Thoracic aorta (tissue), 2 donors: ENCODE measurements around the gene MNAT1. TPM values are rescaled to one million over a fixed set of nuclear protein-coding genes. Genes with fewer than 3 reads are reported as not detected.

ENCODE experiments used
- ATAC-seq: fragments of 150-250 bp; one replicate; pipeline ENCODE4 v1.8.0; 2017; ENCODE audit warnings: low read depth; ENCODE audit not compliant: insufficient number of reproducible peaks, low FRiP score
- DNase-seq: peaks from one replicate; pipeline ENCODE4 v3.0.0-alpha.2; 2020; ENCODE audit warnings: low spot score
- H3K27ac ChIP-seq, 2 donors: fragments of 200-600 bp; sonication (generic); 1 replicate in 1 of 2; 2 replicates in 1 of 2; pipeline ENCODE4 v1.5.1; 2016; ENCODE audit warnings: mild to moderate bottlenecking in 2 of 2, moderate library complexity in 2 of 2
- H3K27me3 ChIP-seq: fragments of 200-600 bp; sonication (generic); replicated peaks from 2 replicates; pipeline ENCODE4 v1.6.0; 2016; ENCODE audit warnings: mild to moderate bottlenecking; ENCODE audit not compliant: insufficient read depth
- H3K36me3 ChIP-seq: fragments of 200-600 bp; sonication (generic); one replicate; pipeline ENCODE4 v1.5.1; 2016
- H3K4me1 ChIP-seq, 2 donors: fragments of 200-600 bp; sonication (generic); 1 replicate in 1 of 2; 2 replicates in 1 of 2; pipeline versions ENCODE4 v1.5.1 to v1.6.0; 2016; ENCODE audit warnings: low read depth in 2 of 2, mild to moderate bottlenecking in 1 of 2; ENCODE audit not compliant: control insufficient read depth in 1 of 2
- H3K4me3 ChIP-seq: fragments of 200-600 bp; sonication (generic); 2 replicates; pipeline ENCODE4 v1.5.1; 2016; ENCODE audit warnings: mild to moderate bottlenecking
- H3K9me3 ChIP-seq: fragments of 200-600 bp; sonication (generic); 2 replicates; pipeline ENCODE4 v1.5.1; 2016
- total RNA-seq, 2 donors: library from RNA; depleted of rRNA; stranded (reverse); fragments of >200 nt; gene quantifications; one replicate each; pipeline versions ENCODE4 v1.1.0 to v1.2.3, GENCODE V29; 2016
- TF ChIP-seq, protein P1 (sequence below): fragments of 200-600 bp; sonication (generic); IDR thresholded peaks from one replicate; pipeline ENCODE4 v1.5.1; 2019; ENCODE audit warnings: antibody characterized with exemption

Gene MNAT1
- total RNA-seq, 2 donors from 2014 or later = 32.4 to 52.3 TPM

DNA sequence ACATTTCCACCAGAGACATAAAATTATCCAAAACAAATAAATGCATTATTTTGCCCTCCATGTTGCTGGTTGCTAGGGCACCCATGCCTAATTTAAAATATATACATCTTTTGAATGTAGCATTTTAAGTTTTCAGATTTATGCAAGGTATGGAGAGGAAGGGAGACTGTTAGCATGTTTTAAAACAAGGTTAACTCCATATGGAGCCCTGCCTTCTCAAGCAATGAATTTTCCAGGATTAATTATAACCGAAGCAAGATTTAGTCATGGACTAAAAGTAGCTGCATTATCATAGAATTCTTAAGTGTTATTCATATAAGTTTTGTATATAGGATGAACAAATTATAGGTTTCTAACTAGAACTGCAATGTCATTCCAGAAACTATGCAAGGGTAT is 209.1 kb downstream of the MNAT1 start:
- DNase-seq (no peak), ATAC-seq (no peak)
- no peaks in the 10 kb centered on the region for H3K9me3 ChIP-seq
- TF ChIP-seq, protein P1, sequence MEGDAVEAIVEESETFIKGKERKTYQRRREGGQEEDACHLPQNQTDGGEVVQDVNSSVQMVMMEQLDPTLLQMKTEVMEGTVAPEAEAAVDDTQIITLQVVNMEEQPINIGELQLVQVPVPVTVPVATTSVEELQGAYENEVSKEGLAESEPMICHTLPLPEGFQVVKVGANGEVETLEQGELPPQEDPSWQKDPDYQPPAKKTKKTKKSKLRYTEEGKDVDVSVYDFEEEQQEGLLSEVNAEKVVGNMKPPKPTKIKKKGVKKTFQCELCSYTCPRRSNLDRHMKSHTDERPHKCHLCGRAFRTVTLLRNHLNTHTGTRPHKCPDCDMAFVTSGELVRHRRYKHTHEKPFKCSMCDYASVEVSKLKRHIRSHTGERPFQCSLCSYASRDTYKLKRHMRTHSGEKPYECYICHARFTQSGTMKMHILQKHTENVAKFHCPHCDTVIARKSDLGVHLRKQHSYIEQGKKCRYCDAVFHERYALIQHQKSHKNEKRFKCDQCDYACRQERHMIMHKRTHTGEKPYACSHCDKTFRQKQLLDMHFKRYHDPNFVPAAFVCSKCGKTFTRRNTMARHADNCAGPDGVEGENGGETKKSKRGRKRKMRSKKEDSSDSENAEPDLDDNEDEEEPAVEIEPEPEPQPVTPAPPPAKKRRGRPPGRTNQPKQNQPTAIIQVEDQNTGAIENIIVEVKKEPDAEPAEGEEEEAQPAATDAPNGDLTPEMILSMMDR = no peak
- H3K27ac ChIP-seq = no peak overlapping the region
- no peaks in the 10 kb centered on the region for H3K36me3 ChIP-seq
- peaks cover 5 to 7% of the 10 kb centered on the region in 2 donors for H3K4me1 ChIP-seq
- H3K27me3 ChIP-seq = no peaks in the 10 kb centered on the region
- H3K4me3 ChIP-seq = no peak overlapping the region

GRCh38 chr14:60944204-60944603 is 209.6 kb downstream of the MNAT1 start:
- Histone ChIP-seq H3K9me3 (no peaks in the 10 kb centered on the region), H3K4me1 (peaks cover 5 to 9% of the 10 kb centered on the region in 2 donors), H3K27ac (no peak overlapping the region), H3K36me3 (no peaks in the 10 kb centered on the region), H3K27me3 (no peaks in the 10 kb centered on the region), H3K4me3 (no peak overlapping the region)
- ATAC-seq (no peak), DNase-seq (no peak)
- TF ChIP-seq, protein P1 = no peak

- Histone ChIP-seq H3K36me3 (no peaks in the 10 kb centered on the region), H3K4me1 (peaks cover 13 to 26% of the 10 kb centered on the region in 2 donors), H3K27me3 (no peaks in the 10 kb centered on the region), H3K4me3 (no peak overlapping the region), H3K27ac (no peak overlapping the region), H3K9me3 (no peaks in the 10 kb centered on the region)
- ATAC-seq = no peak
- no peak for DNase-seq
- TF ChIP-seq, protein P1 = no peak
Observed at GRCh38 chr14:60945984-60946383, 211.4 kb downstream of the MNAT1 start.

- H3K36me3 ChIP-seq = no peaks in the 10 kb centered on the region
- TF ChIP-seq, protein P1 = no peak
- DNase-seq = no peak
- H3K27me3 ChIP-seq = no peaks in the 10 kb centered on the region
- peaks cover 13 to 34% of the 10 kb centered on the region in 2 donors for H3K4me1 ChIP-seq
- no peaks in the 10 kb centered on the region for H3K9me3 ChIP-seq
- ATAC-seq = no peak
- no peak overlapping the region for H3K4me3 ChIP-seq
- no peak overlapping the region for H3K27ac ChIP-seq
Observed at GRCh38 chr14:60946773-60947172, 212.2 kb downstream of the MNAT1 start.

- TF ChIP-seq, protein P1 = no peak
- Histone ChIP-seq H3K27me3 (no peaks in the 10 kb centered on the region), H3K4me3 (peak overlapping the region; percentile 4), H3K4me1 (peaks cover 8 to 31% of the 10 kb centered on the region in 2 donors), H3K9me3 (peaks cover 8% of the 10 kb centered on the region), H3K27ac (peak overlapping the region in 1 of 2 donors; percentile 3), H3K36me3 (no peaks in the 10 kb centered on the region)
- no peak for DNase-seq
- peak; percentile 20 for ATAC-seq
Observed at GRCh38 chr14:60951776-60952435, 217.3 kb downstream of the MNAT1 start.
